Retinal pigment epithelial cell (primary cell): ENCODE measurements around the gene TST.
"Not testable (repeated sequence)": the region's sequence is repeated elsewhere in the genome, so short reads cannot be mapped to it uniquely, and the experiment has no call there.

Experiments
- DNase-seq: peaks from one replicate; pipeline ENCODE4 v3.0.0-alpha.2; 2010; ENCODE audit warnings: low read depth
- H3K4me3 ChIP-seq: 2 replicates; pipeline ENCODE4 v1.5.1; 2011; ENCODE audit warnings: mild to moderate bottlenecking, low read length, control low read depth, moderate library complexity
- CTCF ChIP-seq: conservative IDR thresholded peaks from 2 replicates; pipeline ENCODE4 v1.5.1; 2011; ENCODE audit warnings: low read depth, low read length, control low read depth, inconsistent platforms

Gene TST

GRCh38 chr22:36997746-36998145 lies 21.5 kb downstream of the TST start:
- no peak for TF ChIP-seq CTCF
- no peak for DNase-seq

DNA sequence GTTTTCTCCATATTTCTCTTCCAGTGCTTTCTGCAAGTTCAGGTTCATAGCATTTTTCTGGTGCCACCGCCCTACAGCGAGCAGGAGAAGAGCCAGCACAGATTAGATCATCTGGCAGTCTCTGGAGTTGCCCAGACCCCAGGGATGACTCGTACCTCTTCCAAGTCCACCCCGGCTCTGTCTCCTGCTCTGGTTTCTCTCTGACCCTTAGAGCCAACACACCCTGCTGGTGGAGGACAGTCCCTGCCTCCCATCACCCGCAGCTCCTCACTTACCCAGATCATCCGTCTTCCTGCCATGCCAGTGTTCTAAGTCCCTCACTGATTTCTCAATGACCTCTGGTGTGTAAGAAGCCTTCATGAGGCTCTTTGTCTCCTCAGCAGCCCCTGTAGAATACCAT lies 28.0 kb downstream of the TST start:
- DNase-seq, result no peak
- no peak for TF ChIP-seq CTCF
- H3K4me3 ChIP-seq, result no peak overlapping the region

More at GRCh38 chr22:36997746-36998145, 21.5 kb downstream of the TST start:
- no peak overlapping the region for H3K4me3 ChIP-seq

DNA sequence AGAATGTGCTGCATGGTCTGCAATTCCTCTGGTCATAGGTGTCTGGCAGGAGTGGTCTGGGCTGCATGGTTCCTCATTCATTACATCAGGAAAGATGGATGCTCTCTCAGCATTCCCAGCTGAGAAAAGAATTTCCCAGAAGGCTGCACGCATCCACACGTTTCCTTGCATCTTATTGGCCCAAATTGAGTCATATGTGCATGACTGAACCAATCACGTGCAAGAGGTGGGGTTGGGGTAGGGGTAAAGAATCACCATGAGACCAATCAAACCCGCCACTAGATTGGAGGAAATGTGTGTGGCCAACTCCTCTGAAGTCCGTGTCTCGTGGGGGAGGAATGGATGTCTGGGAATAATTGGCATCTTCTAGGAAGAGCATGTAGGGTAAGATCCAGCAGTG lies 28.8 kb downstream of the TST start:
- DNase-seq, result no peak
- TF ChIP-seq CTCF, result no peak
- no peak overlapping the region for H3K4me3 ChIP-seq

DNA sequence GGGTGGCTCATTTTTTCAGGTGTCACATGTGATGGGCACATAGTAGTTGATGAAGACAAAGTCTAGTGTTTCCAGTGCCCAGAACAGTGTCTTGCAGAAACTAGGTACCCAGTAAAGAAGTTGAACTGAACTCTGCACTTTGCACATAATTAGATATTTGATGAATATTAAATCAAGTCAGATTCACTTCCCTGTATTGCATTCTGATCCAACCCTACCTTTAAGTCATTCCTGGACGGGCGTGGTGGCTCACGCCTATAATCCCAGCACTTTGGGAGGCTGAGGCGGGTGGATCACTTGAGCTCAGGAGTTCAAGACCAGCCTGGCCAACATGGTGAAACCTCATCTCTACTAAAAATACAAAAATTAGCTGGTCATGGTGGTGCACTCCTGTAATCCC lies 30.2 kb downstream of the TST start:
- H3K4me3 ChIP-seq, DNase-seq: not testable (repeated sequence)

DNA sequence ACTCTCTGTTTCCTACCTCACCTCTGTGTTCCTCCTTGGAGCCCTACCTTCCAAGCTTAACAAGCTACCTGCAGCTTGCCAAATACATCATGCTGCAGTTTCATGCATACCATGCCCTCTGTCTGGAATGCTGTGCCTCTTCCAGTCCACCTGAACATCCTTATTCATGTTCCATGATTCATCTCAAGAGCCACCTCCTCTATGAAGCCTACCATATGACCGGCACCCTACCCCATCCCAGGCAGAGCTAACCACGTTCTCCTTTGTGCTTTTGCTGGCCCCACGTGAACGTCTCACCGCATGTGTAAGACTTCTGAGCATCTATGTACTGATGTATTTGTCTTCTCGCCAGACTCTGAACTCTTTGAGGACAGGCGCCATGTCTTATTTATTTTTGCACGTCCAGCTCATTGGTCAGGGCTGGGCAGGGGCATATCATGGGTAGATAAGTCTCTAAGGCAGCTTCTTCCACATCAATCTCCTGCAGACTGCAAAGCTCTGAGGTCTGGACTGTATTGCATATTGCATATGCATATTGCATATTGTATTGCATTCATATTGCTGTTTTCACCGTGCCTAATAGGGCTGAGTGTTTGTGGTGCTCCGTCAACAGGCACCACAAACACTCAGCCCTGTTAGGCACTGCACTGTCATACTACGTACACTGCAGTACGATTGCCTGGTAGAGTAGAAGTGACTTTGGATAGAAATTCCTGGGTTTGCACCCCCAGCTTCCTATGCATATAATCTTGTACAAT lies 31.0 kb downstream of the TST start:
- TF ChIP-seq CTCF, result no peak
- DNase-seq, result no peak
- no peak overlapping the region for H3K4me3 ChIP-seq

GRCh38 chr22:36986242-36986821 lies 32.9 kb downstream of the TST start:
- peak; percentile 69 for TF ChIP-seq CTCF
- no peak overlapping the region for H3K4me3 ChIP-seq
- DNase-seq, result no peak

GRCh38 chr22:36985211-36985889 lies 33.9 kb downstream of the TST start:
- no peak for TF ChIP-seq CTCF
- DNase-seq, result no peak
- H3K4me3 ChIP-seq, result no peak overlapping the region
